ENCODE data around the gene KIF20B.
A peak's percentile ranks its signal among the peaks of the same experiment; 100 is the strongest.

Gene KIF20B

GRCh38 chr10:89701242-89702120 is at the start of gene KIF20B:
TSS of gene KIF20B (plus strand) at chr10:89701590. CDS start at chr10:89705295, 3,705 bp downstream.
- peak; percentile 94 for DNase-seq

DNA sequence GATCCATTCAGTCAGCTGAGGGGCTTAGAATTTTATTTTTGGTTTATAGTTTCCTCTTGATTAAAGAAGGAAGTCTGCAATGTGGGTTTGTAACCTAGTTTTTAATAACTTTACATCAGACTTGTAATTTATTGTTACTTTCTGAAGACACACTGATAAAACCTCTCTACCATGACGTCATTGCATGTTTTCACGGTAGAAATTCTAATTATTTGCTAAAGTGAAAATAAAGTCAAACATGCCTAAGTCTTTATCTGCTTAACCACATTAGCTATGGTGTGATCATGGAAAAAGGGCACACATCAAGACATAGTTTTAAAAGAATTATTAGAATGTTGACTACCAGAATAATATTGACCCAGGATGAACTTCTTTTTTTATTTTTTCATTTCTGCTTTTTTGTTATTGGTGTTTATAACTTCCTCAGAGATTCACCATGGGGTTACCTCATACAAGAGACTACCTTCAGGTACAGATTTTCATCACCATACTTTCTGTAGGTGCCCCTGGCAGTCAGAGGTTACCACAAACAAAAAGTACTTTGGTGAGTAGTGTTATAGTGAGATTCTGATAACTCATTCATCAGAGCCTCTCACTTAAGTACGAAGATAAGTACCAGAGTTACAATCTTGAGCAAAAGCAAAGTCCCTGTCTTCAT is 49.3 kb upstream of the KIF20B start:
- DNase-seq, result no peak

- DNase-seq, result no peak
These were observed 48.5 kb upstream of the KIF20B start for GRCh38 chr10:89652806-89653370.

DNA sequence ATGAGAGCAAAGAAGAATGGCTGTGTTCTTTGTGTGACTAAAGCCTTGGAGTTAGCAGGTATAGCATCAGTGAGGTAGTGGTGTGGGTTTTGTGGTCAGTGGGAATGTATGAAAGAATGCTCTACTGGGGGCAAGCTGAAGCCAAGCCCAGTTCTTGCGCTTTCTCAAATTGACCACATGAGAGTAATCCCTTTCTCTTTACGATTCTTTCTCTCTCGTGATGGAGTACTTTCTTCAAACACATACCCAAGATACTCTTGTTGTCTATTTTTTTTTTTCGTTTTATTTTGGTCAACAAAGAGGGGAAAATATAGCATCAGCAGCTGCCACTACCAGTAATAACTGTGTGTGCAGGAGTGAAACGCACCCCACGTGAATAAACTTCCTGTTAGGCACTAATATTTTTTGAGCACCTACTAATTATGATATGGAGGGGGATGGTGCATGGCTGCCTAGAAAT is 48.0 kb upstream of the KIF20B start:
- DNase-seq, result no peak

- no peak for DNase-seq
These were observed 45.7 kb upstream of the KIF20B start for GRCh38 chr10:89655722-89656121.

- no peak for DNase-seq
These were observed 44.1 kb upstream of the KIF20B start for GRCh38 chr10:89657302-89657701.

- DNase-seq, result no peak
These were observed 42.0 kb upstream of the KIF20B start for GRCh38 chr10:89659143-89660131.

GRCh38 chr10:89662596-89662995 is 38.8 kb upstream of the KIF20B start:
- no peak for DNase-seq

- no peak for DNase-seq
These were observed 38.2 kb upstream of the KIF20B start for GRCh38 chr10:89663144-89663543.

DNA sequence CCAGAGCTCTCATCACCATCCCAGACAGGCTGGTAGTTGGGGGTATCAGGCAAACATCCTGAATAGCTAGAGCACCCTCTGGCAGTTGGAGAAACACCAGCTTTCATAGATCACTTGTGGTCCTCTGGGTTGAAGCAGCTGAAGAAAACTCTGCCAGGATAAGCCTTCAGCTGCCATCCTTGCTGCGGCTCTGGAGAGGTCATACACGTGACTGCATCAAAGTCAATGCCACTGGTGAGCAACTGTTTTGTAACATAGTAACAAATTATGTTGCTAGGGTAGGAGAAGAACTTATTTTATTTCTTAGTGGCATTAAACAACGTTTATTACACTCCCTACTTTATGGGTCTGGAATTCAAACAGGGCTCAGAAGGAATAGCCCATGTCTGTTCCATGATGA is 37.2 kb upstream of the KIF20B start:
- no peak for DNase-seq

GRCh38 chr10:89665302-89665701 is 36.1 kb upstream of the KIF20B start:
- no peak for DNase-seq

GRCh38 chr10:89666138-89666537 is 35.3 kb upstream of the KIF20B start:
- DNase-seq, result no peak

DNA sequence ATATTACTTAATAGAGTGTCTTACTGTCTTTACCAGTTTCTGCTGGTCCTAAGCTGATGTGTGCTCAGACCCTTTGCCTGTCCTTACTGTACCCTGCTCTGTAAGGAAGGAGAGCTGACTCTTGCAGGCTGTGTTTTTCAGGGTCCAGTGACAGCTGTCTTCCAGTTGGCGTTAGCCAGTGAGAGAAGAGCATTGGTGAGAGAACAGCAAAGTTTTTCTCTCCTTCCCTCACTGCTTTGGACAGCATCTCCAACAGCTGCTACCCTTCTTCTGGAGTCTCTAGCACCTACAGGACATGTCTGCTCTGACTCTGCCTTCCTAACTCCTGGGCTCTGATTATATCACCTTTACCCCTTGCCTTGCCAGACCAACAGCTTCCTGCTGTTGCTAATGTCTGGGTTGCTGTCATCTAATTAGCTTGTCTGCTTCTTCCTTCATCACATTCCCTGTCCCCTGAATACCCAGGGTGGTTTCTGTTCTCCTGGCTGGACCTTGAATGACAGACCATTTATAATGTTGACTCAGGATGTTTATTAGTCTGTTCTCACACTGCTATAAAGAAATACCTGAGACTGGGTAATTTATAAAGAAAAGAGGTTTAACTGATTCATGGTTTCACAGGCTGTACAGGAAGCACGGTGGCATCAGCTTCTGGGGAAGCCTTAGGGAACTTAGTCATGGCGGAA is 32.9 kb upstream of the KIF20B start:
- no peak for DNase-seq

DNA sequence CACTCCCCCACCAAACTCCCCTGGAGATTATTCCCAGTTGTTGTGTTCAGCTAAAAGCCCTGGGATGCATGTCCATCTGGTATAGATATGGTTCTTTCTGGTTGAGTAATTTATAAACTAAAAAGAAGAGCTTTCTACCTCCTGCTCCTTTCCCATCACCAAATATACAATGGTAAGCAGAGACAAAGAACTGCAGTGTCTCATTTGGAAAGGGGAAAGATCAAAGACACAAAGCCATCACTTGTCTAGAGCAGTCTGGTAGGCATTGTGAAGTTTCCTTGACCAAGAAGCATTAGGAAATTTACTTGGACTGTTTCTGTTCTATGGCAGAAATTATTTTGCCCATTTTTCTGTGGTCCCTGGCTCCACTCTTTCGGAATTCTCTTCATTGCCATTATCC is 31.4 kb upstream of the KIF20B start:
- no peak for DNase-seq

DNA sequence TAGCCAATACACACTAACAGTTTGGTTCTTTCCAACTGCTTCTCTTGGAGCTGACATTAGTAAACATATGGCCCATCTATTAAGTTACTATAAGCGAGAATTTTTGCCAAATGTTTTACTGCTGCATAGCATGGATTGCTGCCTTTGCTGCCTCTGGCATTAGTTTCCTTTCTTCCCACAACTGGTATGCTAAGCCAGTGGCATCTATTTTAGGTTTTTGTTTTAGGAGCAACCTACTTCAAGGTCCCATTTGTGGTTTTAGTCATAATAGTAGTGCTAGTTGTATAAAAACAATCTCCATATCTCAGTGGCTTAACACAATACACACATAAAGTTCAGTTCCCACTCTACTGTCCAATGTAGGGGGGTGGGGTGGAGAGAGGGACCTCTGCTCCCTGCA is 30.5 kb upstream of the KIF20B start:
- DNase-seq, result no peak

DNA sequence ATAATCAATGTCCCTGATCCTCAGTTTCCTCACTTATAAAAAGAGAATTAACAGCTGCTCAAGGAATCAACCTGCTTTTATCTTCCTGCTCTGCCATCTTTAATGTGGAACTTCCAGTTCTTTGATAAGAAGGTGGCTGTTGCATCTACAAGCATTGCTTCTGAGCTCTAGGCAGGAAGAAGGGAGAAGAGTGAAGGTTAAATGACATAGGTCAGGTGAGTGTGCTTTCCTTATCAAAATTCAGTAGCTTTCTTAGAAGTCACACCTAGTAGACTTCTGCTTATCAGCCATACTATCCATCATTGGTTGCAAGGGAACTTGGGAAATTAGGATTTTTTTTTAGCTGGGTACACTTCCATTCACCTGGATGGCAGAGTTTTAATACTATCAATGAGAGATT is 24.0 kb upstream of the KIF20B start:
- DNase-seq, result no peak

- DNase-seq, result no peak
These were observed 21.4 kb upstream of the KIF20B start for GRCh38 chr10:89679986-89680385.

- no peak for DNase-seq
These were observed 17.5 kb upstream of the KIF20B start for GRCh38 chr10:89683883-89684282.

- no peak for DNase-seq
These were observed 16.8 kb upstream of the KIF20B start for GRCh38 chr10:89684604-89685003.

DNA sequence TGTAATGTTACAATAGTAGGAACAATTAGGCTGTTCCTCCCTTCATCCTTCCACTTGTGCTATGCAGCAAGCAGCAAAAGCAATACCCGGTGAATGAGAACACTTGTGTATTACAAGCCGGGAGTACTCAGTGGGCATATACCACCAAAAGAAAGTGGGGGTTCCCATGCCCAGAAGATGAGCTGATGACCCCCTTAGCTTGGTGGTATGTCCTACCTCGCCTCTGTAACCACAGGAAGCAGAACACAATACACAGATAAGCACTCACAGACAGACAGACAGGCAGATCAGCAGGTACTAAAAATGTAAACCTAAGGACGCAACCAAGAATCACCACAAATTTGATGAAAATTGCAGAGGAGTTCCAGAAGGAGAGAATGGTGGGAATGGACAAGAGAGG is 15.5 kb upstream of the KIF20B start:
- no peak for DNase-seq

- DNase-seq, result no peak
These were observed 11.4 kb upstream of the KIF20B start for GRCh38 chr10:89690027-89690426.

GRCh38 chr10:89692416-89692815 is 9.0 kb upstream of the KIF20B start:
- DNase-seq, result no peak

Measured in activated effector memory CD4-positive, alpha-beta T cell treated with Interleukin-2 at 50 U/mL for 16 hours (primary cell).